Spleen (tissue), 11 donors: ENCODE data around the gene AK2. TPM values are rescaled to one million over a fixed set of nuclear protein-coding genes. Genes with fewer than 3 reads are reported as not detected.

Experiments
- DNase-seq: peaks from one replicate; pipeline ENCODE4 v3.0.0-alpha.2; 2020
- H3K27ac ChIP-seq, 8 donors: fragments of 200-600 bp; sonication (generic) in 7 of 8; 1 replicate in 4 of 8; 2 replicates in 4 of 8; pipeline versions ENCODE4 v1.5.0 to v1.8.0; 2016 to 2021; ENCODE audit warnings: inconsistent platforms in 4 of 8, mild to moderate bottlenecking in 4 of 8, moderate library complexity in 1 of 8
- H3K27me3 ChIP-seq, 7 donors: fragments of 200-600 bp; sonication (generic) in 6 of 7; replicated peaks in 1 of 7; 1 replicate in 4 of 7; 2 replicates in 3 of 7; pipeline versions ENCODE4 v1.5.0 to v1.8.0; 2016 to 2021; ENCODE audit warnings: inconsistent platforms in 3 of 7, mild to moderate bottlenecking in 1 of 7
- H3K36me3 ChIP-seq, 6 donors: fragments of 200-600 bp; sonication (generic) in 5 of 6; 1 replicate in 4 of 6; 2 replicates in 2 of 6; pipeline versions ENCODE4 v1.5.0 to v1.8.0; 2016 to 2021; ENCODE audit warnings: inconsistent platforms in 2 of 6
- H3K4me1 ChIP-seq, 6 donors: fragments of 200-600 bp; sonication (generic) in 5 of 6; 1 replicate in 3 of 6; 2 replicates in 3 of 6; pipeline versions ENCODE4 v1.5.0 to v1.8.0; 2016 to 2021; ENCODE audit warnings: inconsistent platforms in 3 of 6
- H3K4me3 ChIP-seq, 8 donors: fragments of 200-600 bp; sonication (generic) in 7 of 8; 1 replicate in 4 of 8; 2 replicates in 4 of 8; pipeline versions ENCODE4 v1.5.0 to v1.8.0; 2016 to 2021; ENCODE audit warnings: inconsistent platforms in 4 of 8, mild to moderate bottlenecking in 4 of 8, moderate library complexity in 2 of 8
- H3K9me3 ChIP-seq, 8 donors: fragments of 200-600 bp; sonication (generic) in 7 of 8; 1 replicate in 4 of 8; 2 replicates in 4 of 8; pipeline versions ENCODE4 v1.5.0 to v1.8.0; 2016 to 2021; ENCODE audit warnings: inconsistent platforms in 4 of 8
- CTCF ChIP-seq, 11 experiments: fragments of 200-600 bp in 7 of 11; fragments of 450-650 bp in 4 of 11; sonication (generic) in 4 of 11; IDR thresholded peaks in 8 of 11; conservative IDR thresholded peaks in 3 of 11; 1 replicate in 7 of 11; 2 replicates in 4 of 11; pipeline versions ENCODE4 v1.4.0 to v1.8.0; 2016 to 2021; ENCODE audit warnings: antibody characterized with exemption in 11 of 11, inconsistent platforms in 4 of 11, mild to moderate bottlenecking in 1 of 11
- POLR2A ChIP-seq, 3 donors: fragments of 450-650 bp; IDR thresholded peaks; one replicate each; pipeline ENCODE4 v1.5.1; 2017; ENCODE audit warnings: antibody characterized with exemption in 3 of 3, mild to moderate bottlenecking in 1 of 3
- POLR2AphosphoS5 ChIP-seq, 3 donors: sonication (generic); formaldehyde crosslinking; IDR thresholded peaks; one replicate each; pipeline ENCODE4 v1.5.1; 2017; ENCODE audit warnings: antibody characterized with exemption in 3 of 3
- WGBS, 5 donors: extraction: QIAGEN DNeasy Blood & Tissue Kit in 3 of 5; methylation state at CpG; one replicate each; pipeline versions ENCODE4 v1.1.5 to v1.1.7; 2013 to 2018; 5-methylcytosine and 5-hydroxymethylcytosine counted together
- intact Hi-C: fragments of 100-400 bp; cut with DNase I; formaldehyde crosslinking; loops from one replicate; pipeline ENCODE4 v1.15.0; 2023; ENCODE audit warnings: low total_unique reads
- polyA plus RNA-seq, 3 donors: library from polyadenylated mRNA; stranded (reverse); fragments of 200-250 nt; gene quantifications; one replicate each; pipeline ENCODE4 v1.2.1, GENCODE V29; 2013
- total RNA-seq, 7 donors: library from RNA; depleted of rRNA in 3 of 7; stranded (reverse); fragments of >200 nt in 3 of 7; fragmentation: NEBNext Ultra II Directional in 4 of 7; extraction: Animal tissue kit (Norgen Biotek cat#: 25700) in 4 of 7; gene quantifications; one replicate each; pipeline versions ENCODE4 v1.1.0 to v1.2.1, GENCODE V29; 2016 to 2021
- donor health status: healthy with polysubstance abuse.
- donor health status: DM: no; HTN: no; CAD: no; lungs with moderate emphysema.
- donor health status: DM: no; HTN: no; CAD: no.
- donor health status: Bipolar disorder and iron deficiency.
- donor health status: healthy.
- donor health status: DM: no; HTN: no; CAD: no.
- donor health status: DM: yes; HTN: yes; CAD: no.

The AK2 gene
- total and polyA plus RNA-seq, 10 donors, result 42.8 to 139 (median 92.3) TPM

DNA sequence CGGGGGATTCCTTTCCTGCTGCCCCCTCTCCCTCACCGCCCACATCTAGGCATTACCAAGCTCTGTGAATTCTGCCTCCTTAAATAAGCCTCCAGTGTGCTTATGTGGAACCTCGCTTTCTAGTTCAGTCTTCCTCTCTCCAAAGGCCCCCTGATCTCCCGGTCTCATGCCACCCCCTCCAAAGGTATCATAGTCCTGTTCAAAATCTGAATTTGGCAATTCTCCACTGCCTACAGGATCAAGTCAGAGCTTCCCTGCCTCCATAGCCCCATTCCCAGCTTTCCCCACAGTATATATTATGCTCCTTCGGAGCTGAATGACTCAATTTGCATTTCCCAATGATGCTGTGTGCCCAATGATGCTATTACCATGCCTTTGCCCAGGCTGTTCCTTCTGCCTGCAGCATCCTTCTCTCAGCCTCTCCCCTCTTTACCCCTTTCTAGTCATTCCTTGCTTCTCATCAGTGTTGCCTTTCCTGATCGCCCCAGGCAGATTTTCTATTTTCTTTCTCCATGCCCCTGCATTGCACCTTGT, 46.0 kb upstream of the AK2 start:
- 82 to 87% (median 86%) methylated on average over 6 of the region's 6 CpGs for WGBS, 5 donors
- no peak for DNase-seq
- no peak overlapping the region for H3K4me3 ChIP-seq
- H3K9me3 ChIP-seq, result no peaks in the 10 kb centered on the region
- peaks cover 0 to 16% (median 5%) of the 10 kb centered on the region in 7 donors for H3K27me3 ChIP-seq
- H3K4me1 ChIP-seq, result peaks cover 5 to 53% (median 24%) of the 10 kb centered on the region in 6 donors
- no peak for TF ChIP-seq CTCF (IDR thresholded peaks at IDR 0.05 in 8 of 11, conservative IDR thresholded peaks at IDR 0.05 in 3 of 11)
- TF ChIP-seq POLR2AphosphoS5 (IDR thresholded peaks at IDR 0.05), result no peak
- no peak for TF ChIP-seq POLR2A (IDR thresholded peaks at IDR 0.05)
- H3K27ac ChIP-seq, result no peak overlapping the region
- no peaks in the 10 kb centered on the region for H3K36me3 ChIP-seq
- intact Hi-C loops, result loop anchor here (10.0 kb wide), 1 partner anchor 148 kb away; no protein-coding TSS in a partner anchor

DNA sequence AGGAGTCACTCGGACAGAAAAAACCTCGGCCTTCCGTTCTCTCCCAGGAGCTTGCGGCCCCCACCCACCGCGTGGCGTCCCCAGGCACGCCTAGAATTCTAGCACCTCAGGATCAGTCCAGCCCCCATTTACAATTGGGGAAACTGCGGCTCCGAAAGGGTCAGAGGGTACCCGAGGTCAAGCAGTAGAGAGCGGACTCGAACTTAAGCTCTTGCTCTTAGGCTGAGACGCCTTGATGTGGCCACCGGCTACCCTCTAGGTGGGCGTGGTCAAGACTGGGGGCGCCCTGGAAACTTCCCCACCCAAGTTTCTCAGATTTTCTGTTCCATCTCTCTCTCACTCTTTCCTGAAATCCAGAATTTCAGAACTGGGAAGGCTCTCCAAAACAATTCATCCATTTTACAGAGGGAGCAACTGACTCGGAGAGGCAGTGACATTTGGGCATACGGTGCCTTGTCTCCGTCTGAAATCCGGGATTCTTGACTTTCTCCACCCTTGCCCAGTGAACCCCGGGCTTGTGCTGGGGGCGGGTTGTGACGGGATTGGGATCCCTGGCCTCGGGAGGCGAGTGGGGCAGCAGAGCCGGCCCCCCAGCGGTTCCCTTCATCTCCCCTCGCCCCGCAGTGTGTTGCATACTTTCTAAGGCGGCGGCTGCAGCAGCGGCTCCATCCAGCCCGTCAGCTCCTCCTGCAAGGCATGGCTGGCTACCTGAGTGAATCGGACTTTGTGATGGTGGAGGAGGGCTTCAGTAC, 45.0 kb upstream of the AK2 start:
- Histone ChIP-seq H3K4me1 (peaks cover 5 to 51% (median 24%) of the 10 kb centered on the region in 6 donors), H3K4me3 (peak overlapping the region; percentile 54 to 88 (median 72)), H3K27ac (peak overlapping the region in 5 of 8 donors; percentile 27 to 55 (median 45)), H3K9me3 (no peaks in the 10 kb centered on the region), H3K36me3 (no peaks in the 10 kb centered on the region), H3K27me3 (peaks cover 0 to 16% (median 5%) of the 10 kb centered on the region in 7 donors)
- no peak for DNase-seq
- intact Hi-C loops, result loop anchor here (10.0 kb wide), 1 partner anchor 147 kb away; no protein-coding TSS in a partner anchor
- 12 to 22% (median 14%) methylated on average over 30 to 35 of the region's 35 CpGs for WGBS, 5 donors
- TF ChIP-seq CTCF (IDR thresholded peaks at IDR 0.05 in 8 of 11, conservative IDR thresholded peaks at IDR 0.05 in 3 of 11) (no peak), POLR2AphosphoS5 (IDR thresholded peaks at IDR 0.05) (no peak), POLR2A (IDR thresholded peaks at IDR 0.05) (no peak)

- Histone ChIP-seq H3K9me3 (no peaks in the 10 kb centered on the region), H3K27ac (peak within 1 kb of the TSS in 6 of 8 donors; percentile 27 to 59 (median 48)), H3K27me3 (peaks cover 0 to 16% (median 5%) of the 10 kb centered on the region in 7 donors), H3K4me3 (peak within 1 kb of the TSS; percentile 54 to 88 (median 72)), H3K36me3 (no peaks in the 10 kb centered on the region), H3K4me1 (peaks cover 5 to 44% (median 21%) of the 10 kb centered on the region in 6 donors)
- intact Hi-C loops, result loop anchor here (10.0 kb wide), 1 partner anchor 146 kb away; no protein-coding TSS in a partner anchor
- 0 to 1% (median 0%) methylated on average over 10 to 52 of the region's 52 CpGs for WGBS, 5 donors
- DNase-seq, result peak; percentile 99
- TF ChIP-seq POLR2AphosphoS5 (IDR thresholded peaks at IDR 0.05) (peak; percentile 92 to 96 (median 92)), CTCF (IDR thresholded peaks at IDR 0.05 in 8 of 11, conservative IDR thresholded peaks at IDR 0.05 in 3 of 11) (no peak), POLR2A (IDR thresholded peaks at IDR 0.05) (peak in 2 of 3 donors; percentile 35 to 65)
Measured at GRCh38 chr1:33080885-33081553, 44.3 kb upstream of the AK2 start, which contains the start of gene AZIN2. Gene AZIN2 (plus strand): TSS chr1:33081153. CDS start chr1:33082250, 1,097 bp downstream.
